ENCODE data around the gene MIOX.
"Not testable (repeated sequence)": the region's sequence is repeated elsewhere in the genome, so short reads cannot be mapped to it uniquely, and the experiment has no call there.

The MIOX gene

DNA sequence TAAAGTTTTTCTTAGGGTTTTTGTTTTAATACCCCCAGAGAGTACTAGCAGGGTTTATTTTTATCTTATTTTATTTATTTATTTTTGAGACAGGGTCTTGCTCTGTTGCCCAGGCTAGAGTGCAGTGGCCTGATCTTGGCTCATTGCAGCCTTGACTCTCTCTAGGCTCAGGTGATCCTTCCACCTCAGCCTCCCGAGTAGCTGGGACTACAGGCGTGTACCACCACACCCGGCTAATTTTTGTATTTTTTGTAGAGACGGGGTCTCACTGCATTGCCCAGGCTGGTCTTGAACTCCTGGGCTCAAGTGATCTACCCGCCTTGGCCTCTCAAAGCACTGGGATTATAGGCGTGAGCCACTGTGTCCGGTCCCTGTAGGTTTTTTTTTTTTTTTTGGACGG, 33.5 kb downstream of the MIOX start:
- not testable (repeated sequence) for DNase-seq

DNA sequence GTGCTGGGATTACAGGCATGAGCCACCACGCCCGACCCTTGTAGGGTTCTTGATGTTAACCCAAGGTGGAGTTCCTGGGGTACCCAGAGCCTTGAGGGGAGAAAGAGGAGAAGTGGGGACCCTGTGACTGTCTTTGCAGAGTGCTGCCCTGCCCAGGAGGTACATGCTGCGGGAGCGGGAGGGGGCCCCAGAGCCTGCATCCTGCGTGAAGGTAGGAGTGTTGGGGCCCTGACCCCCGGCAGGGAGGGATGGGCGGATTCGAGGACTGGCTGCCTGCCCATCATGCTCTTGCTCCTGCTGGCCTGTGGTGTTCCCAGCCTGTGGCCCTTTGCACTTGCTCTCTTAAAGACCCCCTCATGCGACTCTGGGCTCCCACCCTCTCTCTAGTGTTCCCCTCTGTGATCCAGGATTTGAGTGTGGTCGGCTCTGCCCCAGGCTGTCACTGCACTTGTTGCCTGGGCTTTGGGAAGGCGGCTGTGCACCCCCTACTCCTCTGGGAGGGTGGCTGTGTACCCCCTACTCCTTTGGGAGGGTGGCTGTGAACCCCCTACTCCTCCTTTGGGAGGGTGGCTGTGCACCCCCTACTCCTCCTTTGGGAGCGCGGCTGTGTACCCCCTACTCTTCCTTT, 34.3 kb downstream of the MIOX start:
- DNase-seq, result no peak

DNA sequence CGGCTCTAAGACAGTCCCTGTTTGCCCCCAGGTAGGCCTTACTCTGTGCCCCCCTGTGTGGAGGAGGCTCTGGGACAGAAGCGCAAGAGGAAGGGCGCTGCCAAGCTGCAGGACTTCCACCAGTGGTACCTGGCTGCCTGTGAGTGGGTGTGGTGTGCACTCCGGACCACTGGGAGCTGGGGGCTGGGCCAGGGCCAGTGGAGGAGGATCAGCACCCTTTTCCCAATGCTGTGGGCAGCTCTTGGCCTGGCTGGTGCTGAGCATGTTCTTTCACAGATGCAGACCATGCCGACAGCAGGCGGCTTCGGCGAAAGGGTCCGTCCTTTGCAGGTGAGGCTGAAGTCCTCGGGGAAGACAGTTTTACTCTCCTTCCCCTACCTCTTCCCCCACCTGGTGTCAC, 35.1 kb downstream of the MIOX start:
- DNase-seq, result no peak

DNA sequence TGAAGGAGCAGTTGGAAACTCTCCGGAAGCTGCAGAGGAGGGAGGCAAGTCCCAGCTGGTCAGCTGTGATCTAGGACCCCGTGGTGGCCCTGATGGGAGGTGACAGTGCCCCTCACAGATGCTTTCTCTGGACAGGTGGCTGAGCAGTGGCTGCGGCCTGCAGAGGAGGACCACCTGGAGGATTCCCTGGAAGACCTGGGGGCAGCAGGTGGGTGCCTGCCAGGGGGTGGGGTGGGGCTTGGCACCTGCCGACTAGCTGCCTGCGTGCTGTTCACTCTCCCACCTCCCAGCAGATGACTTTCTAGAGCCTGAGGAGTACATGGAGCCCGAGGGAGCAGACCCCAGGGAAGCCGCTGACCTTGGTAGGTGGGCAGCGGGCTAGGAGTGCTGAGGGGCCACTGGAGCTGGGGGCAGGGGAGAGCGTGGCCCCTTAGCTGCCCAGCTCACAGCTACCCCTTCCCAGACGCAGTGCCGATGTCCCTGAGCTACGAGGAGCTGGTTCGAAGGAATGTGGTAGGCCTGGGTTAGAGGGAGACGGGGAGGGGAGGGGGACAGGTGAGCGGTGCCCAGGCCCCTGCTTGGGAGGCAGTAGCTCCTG, 35.6 kb downstream of the MIOX start:
- no peak for DNase-seq

DNA sequence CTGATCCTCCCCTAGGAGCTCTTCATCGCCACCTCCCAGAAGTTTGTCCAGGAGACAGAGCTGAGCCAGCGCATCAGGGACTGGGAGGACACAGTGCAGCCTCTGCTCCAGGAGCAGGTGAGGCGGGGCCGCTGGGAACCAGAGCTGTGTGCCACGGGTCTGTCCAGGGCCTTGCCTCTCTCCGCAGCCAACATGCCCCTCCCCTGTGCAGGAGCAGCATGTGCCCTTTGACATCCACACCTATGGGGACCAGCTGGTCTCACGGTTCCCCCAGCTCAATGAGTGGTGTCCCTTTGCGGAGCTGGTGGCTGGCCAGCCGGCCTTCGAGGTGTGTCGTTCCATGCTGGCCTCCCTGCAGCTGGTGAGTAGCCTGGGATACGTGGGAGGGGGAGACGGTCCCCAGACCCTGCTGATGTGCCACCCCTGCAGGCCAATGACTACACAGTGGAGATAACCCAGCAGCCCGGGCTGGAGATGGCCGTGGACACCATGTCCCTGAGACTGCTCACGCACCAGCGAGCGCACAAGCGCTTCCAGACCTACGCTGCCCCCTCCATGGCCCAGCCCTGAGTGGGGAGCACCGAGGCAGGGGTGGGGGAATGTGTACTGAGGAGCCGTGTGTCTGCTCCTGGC, 36.3 kb downstream of the MIOX start:
- no peak for DNase-seq

DNA sequence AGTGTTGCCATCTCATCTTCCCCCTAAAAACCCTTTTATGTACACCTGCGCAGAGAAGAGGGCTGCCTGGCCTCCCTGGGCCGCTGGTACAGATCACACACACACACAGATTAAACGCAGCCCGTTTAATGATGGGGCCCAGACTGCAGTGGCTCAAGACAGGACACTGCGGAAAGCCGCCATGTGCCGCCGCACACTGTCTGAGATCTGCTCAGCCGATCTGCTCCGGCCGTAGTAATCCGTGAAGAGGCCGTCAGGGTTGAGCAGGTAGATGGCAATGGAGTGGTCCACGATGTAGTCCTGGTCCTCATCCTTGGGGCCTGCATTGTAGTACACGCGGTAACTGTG, 36.8 kb downstream of the MIOX start:
- DNase-seq, result no peak

DNA sequence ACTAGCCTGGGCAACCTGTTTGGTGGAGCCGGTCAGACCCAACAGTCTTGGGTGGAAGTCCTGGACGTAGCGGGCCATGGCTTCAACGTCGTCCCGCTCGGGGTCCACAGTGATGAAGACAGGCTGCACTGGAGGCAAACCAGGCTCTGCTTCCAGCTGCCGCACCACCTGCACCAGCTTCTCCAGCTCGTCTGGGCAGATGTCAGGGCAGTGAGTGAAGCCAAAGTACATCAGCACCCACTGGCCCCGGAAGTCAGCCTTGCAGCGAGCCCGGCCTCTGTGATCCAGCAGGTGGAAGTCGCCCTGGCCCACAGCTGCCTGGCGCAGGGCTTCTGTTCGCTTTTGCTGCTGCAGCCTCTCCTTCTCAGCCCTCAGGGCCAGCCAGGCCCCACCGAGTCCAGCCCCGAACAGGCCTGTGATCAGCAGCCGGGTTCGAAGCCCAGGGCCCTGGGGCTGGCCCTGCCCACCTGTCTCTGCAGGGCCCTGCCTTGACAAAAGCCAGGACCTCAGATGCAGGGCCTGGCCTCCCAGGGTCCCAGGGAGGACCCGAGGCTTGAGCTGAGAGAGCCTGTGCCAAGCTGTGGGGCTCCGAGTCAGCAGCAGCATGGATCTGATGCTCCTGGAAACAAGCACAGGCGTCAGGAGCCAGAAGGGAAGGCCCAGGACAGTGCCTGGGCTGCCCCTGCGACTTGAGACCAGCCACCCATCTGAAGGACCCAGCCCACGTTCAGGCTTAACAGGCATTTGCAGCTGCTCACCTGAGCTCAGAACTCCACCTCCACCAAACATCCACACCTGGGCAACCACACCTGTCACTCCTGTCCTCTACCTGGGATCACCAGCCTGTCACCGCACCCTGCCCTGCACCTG, 37.4 kb downstream of the MIOX start:
- no peak for DNase-seq

DNA sequence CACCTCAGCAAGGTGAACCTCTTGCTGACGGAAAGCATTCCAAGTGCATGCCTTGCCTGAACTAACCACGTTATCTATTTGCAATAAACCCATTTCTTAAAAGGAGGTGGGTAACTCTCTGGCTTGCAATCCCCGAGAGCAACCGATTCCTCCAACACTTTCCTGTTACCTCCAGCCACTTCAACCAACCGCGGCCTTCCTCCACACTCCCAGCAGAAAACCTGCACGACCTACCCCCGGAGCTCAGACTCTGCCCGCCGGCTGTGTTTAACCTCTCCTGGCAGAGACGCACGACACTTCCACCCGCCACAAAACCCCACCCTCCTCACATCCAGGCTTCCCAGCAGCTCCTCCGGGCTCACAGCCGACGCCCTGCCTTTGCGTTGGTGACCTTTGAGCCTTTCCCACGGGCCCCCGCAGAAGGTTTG, 38.0 kb downstream of the MIOX start:
- DNase-seq, result no peak

DNA sequence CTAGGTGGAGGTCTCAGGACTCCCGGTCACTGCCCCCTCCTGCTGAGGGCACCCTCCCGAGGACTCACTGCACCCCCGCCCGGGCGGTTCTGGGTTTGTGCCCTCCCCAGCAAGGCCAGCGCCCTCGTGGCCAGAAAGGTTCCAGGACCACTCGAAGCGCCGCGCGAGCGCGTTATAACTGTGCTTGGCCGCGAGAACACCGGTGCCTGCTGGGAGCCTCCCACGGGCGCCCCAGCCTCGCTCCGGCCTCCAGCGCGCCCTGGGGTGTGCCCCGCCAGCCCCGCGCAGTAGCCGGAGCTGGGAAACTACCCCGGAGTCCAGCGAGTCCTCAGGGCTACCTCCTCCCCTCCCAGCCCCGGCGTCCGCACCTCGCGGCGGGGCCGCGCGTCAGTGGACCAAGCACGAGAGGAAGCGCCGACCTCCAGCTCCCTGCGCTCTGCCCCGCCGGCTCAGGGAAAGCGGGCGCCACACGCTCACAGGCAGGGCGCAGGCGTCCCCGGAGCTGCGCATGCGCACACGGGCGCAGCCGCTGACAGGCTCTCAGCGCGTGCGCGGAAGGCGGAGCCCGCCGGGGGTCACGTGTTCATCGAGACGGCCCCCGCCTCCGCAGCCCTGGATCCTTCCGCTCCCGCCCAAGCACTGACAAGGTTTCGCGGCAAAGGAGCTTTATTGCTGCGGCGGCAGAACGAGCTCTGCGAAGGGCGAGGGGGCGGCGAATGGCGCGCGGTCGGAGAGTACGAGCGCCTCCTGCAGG, 38.6 kb downstream of the MIOX start, which contains the start of gene SCO2:
Gene SCO2 (minus strand): TSS at position 495 of the 754 bp plus-strand sequence. CDS start 1,187 bp downstream, outside the sequence.
- DNase-seq, result peak; percentile 99

DNA sequence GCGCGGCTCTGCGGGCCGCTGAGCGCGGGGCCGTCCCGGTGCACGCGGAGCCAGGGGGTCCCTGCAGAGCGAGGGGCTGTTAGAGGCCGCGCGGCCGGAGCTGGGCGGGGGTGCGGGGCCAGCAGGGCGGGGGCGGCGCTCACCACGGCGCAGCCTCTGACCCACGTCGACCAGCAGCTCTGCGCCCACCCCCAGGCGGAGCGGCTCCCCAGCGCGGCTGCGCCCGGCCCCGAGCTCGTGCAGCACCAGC, 39.1 kb downstream of the MIOX start:
- DNase-seq, result no peak

DNA sequence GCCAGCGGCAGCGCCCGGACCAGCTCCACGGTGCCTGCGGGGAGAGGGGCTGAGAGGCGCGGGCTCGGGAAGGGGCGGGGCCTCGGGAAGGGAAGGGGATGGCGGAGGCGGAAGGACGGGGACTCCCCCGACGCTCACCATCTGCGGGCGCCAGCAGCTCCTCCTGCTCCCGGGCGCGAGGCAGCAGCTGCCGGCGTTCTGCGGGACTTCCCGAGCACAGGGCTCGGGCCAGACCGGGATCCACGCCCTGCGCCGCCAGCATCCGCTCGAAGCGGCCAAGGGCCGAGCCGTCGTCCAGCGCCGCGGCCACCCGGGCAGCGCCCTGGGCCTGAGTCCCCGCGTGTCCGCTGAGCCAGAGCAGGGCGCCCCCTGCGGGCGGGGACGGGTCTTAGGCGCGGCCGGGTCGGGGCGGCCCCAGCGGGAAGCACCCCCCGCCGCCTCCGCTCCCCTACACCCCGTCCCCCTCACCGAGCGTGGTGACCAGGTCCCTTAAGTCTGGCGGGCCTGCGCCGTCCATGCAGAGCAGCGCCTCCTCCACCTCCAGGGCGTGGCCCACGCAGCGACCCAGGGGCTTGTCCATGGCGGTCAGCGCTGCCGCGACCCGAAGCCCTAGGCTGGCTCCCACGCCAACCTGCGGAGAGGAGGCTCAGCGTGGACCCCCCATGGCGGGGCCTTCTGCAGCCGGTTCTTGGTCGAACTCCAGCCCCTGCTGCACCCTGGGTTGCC, 39.6 kb downstream of the MIOX start:
- peak; percentile 89 for DNase-seq

DNA sequence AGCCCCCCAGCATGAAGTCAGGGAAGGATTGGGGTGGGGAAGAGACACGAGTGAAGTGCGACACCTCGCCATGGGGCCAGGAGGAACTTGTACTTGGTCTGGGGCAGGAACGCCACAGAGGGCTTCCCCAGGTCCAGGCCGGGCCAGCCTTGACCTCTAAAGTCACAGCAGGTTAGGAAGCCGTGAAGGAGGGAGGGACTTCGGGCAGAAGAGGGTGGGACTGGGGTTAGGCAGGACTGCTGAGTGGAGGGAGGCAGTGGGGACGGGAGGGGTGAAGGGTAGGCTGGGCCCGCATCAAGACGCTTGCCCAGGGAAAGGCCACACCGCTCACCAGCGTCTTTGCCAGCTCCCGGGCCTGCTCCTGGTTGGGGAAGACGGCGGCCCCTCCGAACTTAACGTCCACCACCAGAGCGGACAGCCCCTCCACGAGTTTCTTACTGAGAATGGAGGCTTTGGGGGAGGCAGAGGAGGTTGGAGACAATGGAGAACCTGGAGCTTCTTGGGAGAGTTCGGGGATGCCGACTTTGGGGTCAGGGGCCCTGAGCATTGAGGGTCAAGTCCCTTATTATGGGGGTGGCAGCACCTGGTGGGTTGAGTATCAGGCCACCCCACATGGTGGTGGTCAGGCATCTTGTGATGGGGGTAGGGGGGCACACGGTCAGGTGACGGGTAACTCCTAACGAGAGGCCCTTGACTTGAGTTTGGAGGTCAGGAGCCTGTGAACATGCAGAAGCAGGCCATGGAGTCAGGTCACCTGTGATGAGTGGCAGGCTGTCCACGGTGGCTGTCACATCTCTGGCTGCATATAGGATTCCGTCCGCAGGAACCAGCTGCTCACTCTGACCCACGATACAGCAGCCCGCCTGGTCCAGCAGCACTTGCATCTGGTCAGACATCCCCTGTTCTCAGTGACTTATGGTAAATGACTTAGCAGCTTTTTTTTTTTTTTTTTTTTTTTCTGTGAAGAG, 40.5 kb downstream of the MIOX start:
- no peak for DNase-seq

DNA sequence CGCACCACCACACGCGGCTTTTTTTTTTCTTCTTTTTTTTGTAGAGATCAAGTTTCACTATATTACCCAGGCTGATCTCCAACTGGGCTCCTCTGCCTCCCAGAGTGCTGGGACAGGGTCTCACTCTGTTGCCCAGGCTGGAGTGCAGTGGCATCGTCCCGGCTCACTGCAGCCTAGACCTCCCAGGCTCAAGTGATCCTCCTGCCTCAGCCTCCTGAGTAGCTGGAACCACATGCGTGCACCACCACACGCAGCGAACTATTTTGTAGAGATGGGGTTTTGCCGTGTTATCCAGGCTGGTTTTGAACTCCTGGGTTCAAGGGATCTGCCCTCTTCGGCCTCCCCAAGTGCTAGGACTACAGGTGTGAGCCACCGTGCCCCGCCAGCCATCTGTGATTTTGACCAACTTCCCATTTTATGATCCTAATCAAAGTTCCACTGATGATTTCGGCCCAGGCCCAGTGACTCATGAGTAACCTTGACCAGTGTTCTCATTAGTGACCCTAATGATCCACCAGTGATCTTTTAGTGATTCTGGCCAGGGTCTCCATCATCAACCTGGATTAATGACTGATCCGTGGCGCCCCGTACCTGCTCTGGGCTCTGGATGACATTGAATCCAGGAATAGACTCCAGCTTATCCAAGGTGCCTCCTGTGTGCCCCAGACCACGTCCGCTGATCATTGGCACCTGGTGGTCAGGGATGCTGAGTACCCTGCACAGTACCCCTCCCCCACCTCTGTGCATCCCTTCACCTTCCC, 41.4 kb downstream of the MIOX start:
- DNase-seq, result no peak

DNA sequence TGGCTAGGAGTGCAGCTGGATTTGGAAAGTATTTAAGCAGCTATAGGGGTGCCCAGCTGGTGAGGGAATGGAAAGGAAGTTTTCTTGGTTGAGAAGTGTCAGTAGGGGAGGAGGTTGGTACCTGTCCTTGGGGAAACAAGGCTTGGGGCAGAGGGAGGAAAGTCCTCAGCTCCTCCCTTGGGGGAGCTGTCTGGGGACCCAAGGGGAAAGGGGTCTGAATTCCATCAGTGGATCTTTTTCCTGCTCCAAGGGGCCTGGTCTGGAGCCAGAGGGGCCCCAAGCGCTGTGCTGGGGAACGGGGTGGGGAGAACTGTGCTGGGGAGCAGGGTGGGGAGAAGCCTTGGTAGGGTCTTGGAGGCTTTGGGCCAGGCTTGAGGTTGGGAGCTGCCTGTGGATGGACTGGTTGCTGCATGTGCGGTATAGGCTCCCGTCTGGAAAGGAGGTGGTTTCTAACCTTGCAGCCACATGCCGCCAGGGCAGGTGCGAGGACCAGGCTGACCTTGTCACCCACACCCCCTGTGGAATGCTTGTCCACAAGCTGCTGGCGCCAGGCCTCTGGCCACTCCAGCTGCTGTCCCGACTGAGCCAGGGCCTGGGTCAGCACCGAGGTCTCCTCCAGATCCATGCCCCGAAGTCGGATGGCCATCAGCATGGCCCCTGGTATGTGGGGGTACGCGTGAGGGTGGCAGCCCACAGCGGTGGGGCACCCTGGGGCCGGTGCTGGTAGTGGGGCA, 42.2 kb downstream of the MIOX start:
- no peak for DNase-seq

DNA sequence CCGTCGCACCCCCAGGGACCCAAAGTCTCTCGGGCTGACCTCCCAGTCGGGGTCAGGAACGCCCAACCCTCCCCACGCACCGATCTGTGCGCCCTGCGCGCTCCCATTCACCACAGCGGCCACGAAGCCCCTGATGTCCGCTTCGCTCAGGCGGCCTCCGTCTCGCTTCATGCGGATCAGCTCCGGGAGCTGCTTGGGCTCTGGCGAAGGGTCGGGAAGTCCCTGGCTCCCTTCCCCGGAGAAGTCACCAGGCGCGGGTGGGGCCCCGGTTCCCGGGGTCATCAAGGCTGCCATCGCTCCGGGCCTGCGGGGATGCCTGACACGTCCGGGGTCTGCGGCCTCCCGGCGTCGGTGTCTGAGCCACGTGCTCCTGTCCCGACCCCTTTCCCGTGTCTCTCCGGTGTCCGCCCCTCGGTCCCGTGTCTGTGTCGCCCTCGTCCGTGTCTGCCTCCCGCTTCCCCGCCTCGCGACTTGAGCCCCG, 42.8 kb downstream of the MIOX start:
- DNase-seq, result peak; percentile 50

DNA sequence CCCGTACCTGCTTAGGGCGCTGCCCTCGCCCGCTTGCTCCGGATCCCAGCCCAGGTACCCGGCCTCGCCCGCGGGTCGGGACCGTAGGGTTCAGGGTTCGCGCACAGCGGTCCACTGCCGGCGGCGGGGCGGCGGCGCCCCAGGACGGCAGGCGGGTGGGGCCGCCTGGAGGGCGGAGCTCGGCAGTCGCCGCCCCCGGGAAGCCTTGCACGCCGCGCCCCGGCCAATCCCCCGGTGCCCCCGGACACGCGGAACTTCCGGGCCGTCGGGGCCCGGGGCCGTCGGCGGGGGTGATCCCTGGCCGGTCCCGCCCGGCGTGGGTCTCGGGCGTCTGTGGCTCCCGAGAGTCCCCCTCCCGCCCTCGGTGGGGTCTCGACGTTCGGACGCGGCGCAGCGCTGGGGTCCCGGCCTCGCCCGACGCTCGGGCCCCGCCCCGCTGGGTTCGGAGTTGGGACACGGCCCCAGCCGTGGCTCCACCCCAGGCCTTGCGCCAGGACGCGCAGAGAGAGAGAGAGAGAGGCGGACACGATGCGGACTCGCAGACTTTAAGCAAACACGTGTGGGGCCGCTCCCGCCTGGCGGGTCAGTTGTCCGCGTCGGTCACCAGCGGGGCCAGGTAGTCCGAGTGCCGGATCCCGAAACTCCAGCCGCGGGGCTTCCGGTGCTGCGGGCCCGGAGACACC, 43.4 kb downstream of the MIOX start, which contains the start of gene TYMP:
Gene TYMP (minus strand): TSS at position 116 of the 683 bp plus-strand sequence. CDS start 303 bp downstream, outside the sequence.
- DNase-seq, result peak; percentile 49

DNA sequence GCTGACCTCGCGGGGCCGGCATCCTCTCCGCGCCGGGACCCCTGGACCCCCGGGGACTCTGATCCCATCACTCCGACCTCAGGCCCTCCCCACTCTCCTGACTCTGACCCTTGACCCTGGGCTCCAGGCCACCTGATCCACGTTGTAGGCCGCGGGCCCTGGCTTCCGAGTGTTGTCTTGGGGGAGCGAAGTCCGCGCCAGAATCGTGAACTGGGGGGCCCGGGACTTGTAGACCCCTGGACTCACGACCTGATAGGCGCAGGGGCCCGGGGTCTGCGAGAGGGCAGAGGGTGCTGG, 43.9 kb downstream of the MIOX start:
- peak; percentile 50 for DNase-seq

DNA sequence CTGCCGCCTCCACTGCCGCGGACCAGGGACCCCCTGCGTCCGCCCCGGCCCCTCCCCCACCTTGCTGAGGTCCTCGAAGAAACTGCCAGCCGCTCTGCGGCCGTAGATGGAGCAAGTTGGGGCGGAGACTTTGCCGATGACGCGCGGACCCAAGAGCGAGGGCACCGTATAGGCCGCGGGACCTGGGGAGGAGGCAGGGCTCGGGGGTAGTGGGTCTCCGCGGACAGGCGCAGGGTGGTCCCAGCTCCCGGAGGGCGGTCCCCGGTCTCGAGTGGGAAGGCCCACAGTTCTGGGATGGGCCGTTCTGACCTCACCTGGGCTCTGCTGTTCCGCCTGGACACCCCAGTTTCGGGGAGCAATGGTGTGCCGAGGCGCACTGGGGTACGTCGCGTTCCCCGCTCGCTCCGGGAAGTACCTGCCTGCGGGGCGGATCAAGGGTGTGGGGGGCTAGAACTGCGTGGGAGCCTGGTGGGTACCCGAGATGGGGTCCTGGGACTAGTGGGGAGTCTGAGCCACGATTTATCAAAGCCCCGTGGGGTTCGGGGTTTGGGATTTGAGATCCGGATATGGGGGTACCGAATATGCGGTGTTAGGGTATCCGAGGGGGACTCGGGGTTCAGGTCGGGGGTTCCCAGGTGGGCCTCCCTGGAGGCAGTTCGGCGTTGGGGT, 44.4 kb downstream of the MIOX start:
- DNase-seq, result peak; percentile 64

All from retina (tissue), 1 donor.